CD14-positive monocyte (primary cell): ENCODE results near the gene CELF2. TPM values are rescaled to one million over a fixed set of nuclear protein-coding genes. Genes with fewer than 3 reads are reported as not detected.

Experiments
- DNase-seq, 3 donors: peaks; one replicate each; pipeline ENCODE4 v3.0.0-alpha.2; 2011 to 2022
- H2AFZ ChIP-seq: 2 replicates; pipeline ENCODE4 v1.6.0; 2012; ENCODE audit warnings: mild to moderate bottlenecking, low read depth, low read length, inconsistent platforms; ENCODE audit not compliant: insufficient read depth, poor library complexity, severe bottlenecking
- H3K27ac ChIP-seq, 2 donors: 1 replicate in 1 of 2; 2 replicates in 1 of 2; pipeline ENCODE4 v1.5.1; 2012 to 2013; ENCODE audit warnings: low read length in 2 of 2, control low read depth in 1 of 2, inconsistent platforms in 1 of 2, low read depth in 1 of 2, mild to moderate bottlenecking in 1 of 2
- H3K27me3 ChIP-seq, 2 donors: one replicate each; pipeline versions ENCODE4 v1.6.0 to v1.6.1; 2011 to 2013; ENCODE audit warnings: low read length in 2 of 2; ENCODE audit not compliant: control insufficient read depth in 2 of 2, insufficient read depth in 2 of 2
- H3K36me3 ChIP-seq, 2 donors: replicated peaks in 1 of 2; 1 replicate in 1 of 2; 2 replicates in 1 of 2; pipeline versions ENCODE4 v1.5.1 to v1.6.1; 2012 to 2013; ENCODE audit warnings: low read length in 2 of 2, control low read depth in 1 of 2, inconsistent platforms in 1 of 2, mild to moderate bottlenecking in 1 of 2; ENCODE audit not compliant: insufficient read depth in 2 of 2, control insufficient read depth in 1 of 2
- H3K4me1 ChIP-seq, 2 donors: 1 replicate in 1 of 2; 2 replicates in 1 of 2; pipeline versions ENCODE4 v1.5.1 to v1.6.1; 2012 to 2013; ENCODE audit warnings: low read length in 2 of 2, control low read depth in 1 of 2, inconsistent platforms in 1 of 2, mild to moderate bottlenecking in 1 of 2, moderate library complexity in 1 of 2; ENCODE audit not compliant: insufficient read depth in 2 of 2, control insufficient read depth in 1 of 2
- H3K4me2 ChIP-seq: replicated peaks from 2 replicates; pipeline ENCODE3; 2012; ENCODE audit warnings: low read length, moderate library complexity, mild to moderate bottlenecking; ENCODE audit not compliant: poor library complexity, severe bottlenecking; ENCODE audit errors: extremely low read depth
- H3K4me3 ChIP-seq, 3 experiments: fragments of 200-600 bp in 1 of 3; sonication (generic) in 1 of 3; replicated peaks in 1 of 3; 1 replicate in 2 of 3; 2 replicates in 1 of 3; pipeline ENCODE4 v1.5.1; 2011 to 2013; ENCODE audit warnings: low read length in 3 of 3, mild to moderate bottlenecking in 3 of 3, control low read depth in 2 of 3, low read depth in 2 of 3, inconsistent platforms in 1 of 3, moderate library complexity in 1 of 3
- H3K79me2 ChIP-seq: 2 replicates; pipeline ENCODE4 v1.6.0; 2012; ENCODE audit warnings: mild to moderate bottlenecking, control low read depth, inconsistent platforms, low read length, moderate library complexity; ENCODE audit not compliant: insufficient read depth
- H3K9ac ChIP-seq: 2 replicates; pipeline ENCODE4 v1.6.0; 2017; ENCODE audit warnings: low read length, mild to moderate bottlenecking; ENCODE audit not compliant: insufficient read depth, poor library complexity, severe bottlenecking
- H3K9me3 ChIP-seq, 2 donors: replicated peaks in 1 of 2; 1 replicate in 1 of 2; 2 replicates in 1 of 2; pipeline versions ENCODE4 v1.5.1 to v1.6.1; 2012 to 2013; ENCODE audit warnings: low read length in 2 of 2, control low read depth in 1 of 2; ENCODE audit not compliant: control insufficient read depth in 1 of 2, insufficient read depth in 1 of 2
- H4K20me1 ChIP-seq: 2 replicates; pipeline ENCODE4 v1.6.0; 2012; ENCODE audit warnings: mild to moderate bottlenecking, low read length, control low read depth, moderate library complexity; ENCODE audit not compliant: insufficient read depth
- H3K27ac Mint-ChIP-seq, 7 donors: one replicate each; pipeline ENCODE4 v1.8.0; 2020; ENCODE audit warnings: mild to moderate bottlenecking in 7 of 7, mixed read lengths in 7 of 7, moderate library complexity in 6 of 7, inconsistent platforms in 2 of 7
- H3K27me3 Mint-ChIP-seq, 3 donors: one replicate each; pipeline ENCODE4 v1.8.0; 2021 to 2022; ENCODE audit warnings: low read depth in 3 of 3, mild to moderate bottlenecking in 3 of 3, mixed read lengths in 3 of 3, moderate library complexity in 3 of 3, inconsistent platforms in 1 of 3
- H3K36me3 Mint-ChIP-seq, 2 donors: one replicate each; pipeline ENCODE4 v1.8.0; 2020; ENCODE audit warnings: mixed read lengths in 2 of 2, inconsistent platforms in 1 of 2, mild to moderate bottlenecking in 1 of 2
- H3K4me1 Mint-ChIP-seq: one replicate; pipeline ENCODE4 v1.8.0; 2020; ENCODE audit warnings: mild to moderate bottlenecking, mixed read lengths
- H3K4me3 Mint-ChIP-seq, 2 donors: one replicate each; pipeline ENCODE4 v1.8.0; 2020; ENCODE audit warnings: mild to moderate bottlenecking in 2 of 2, mixed read lengths in 2 of 2, moderate library complexity in 1 of 2
- H3K9me3 Mint-ChIP-seq, 7 donors: one replicate each; pipeline ENCODE4 v1.8.0; 2020 to 2022; ENCODE audit warnings: mixed read lengths in 7 of 7, mild to moderate bottlenecking in 6 of 7, moderate library complexity in 6 of 7, inconsistent platforms in 2 of 7
- CTCF ChIP-seq: fragments of 200-600 bp; IDR thresholded peaks from one replicate; pipeline ENCODE4 v1.8.0; 2022; ENCODE audit warnings: antibody characterized with exemption, mild to moderate bottlenecking
- WGBS: methylation state at CpG from one replicate; pipeline ENCODE4 v1.1.5; 2013; ENCODE audit warnings: missing lambda C conversion rate; ENCODE audit not compliant: insufficient coverage; 5-methylcytosine and 5-hydroxymethylcytosine counted together
- intact Hi-C, 2 donors: fragments of 100-400 bp; cut with micrococcal nuclease; formaldehyde crosslinking; loops; one replicate each; pipeline versions ENCODE4 v1.15.0 to v1.15.1; 2023
- polyA plus RNA-seq, 3 donors: library from polyadenylated mRNA; depleted of rRNA in 1 of 3; unstranded in 2 of 3; stranded (reverse) in 1 of 3; fragments of 300-500 nt in 2 of 3; fragments of >200 nt in 1 of 3; fragmentation: Illumina TruSeq in 2 of 3; gene quantifications; 1 replicate in 2 of 3; 2 replicates in 1 of 3; pipeline ENCODE4 v1.2.3, GENCODE V29; 2012 to 2021

The CELF2 gene
- polyA plus RNA-seq, 3 donors, result 53.5 to 93.3 (median 80.5) TPM

GRCh38 chr10:11089272-11089671 is 71.6 kb downstream of the CELF2 start:
- no peaks in the 10 kb centered on the region for H3K4me1 ChIP-seq
- no peaks in the 10 kb centered on the region for H3K9me3 ChIP-seq
- 98% methylated on average over 4 of the region's 6 CpGs for WGBS
- Mint-ChIP-seq H3K36me3 (no peaks in the 10 kb centered on the region), H3K4me1 (no peaks in the 10 kb centered on the region), H3K9me3 (no peaks in the 10 kb centered on the region), H3K27ac (no peak overlapping the region), H3K27me3 (no peaks in the 10 kb centered on the region), H3K4me3 (no peak overlapping the region)
- no peaks in the 10 kb centered on the region for H4K20me1 ChIP-seq
- H3K4me3 ChIP-seq, result no peak overlapping the region
- TF ChIP-seq CTCF, result no peak
- H3K4me2 ChIP-seq, result no peak overlapping the region
- no peaks in the 10 kb centered on the region for H3K79me2 ChIP-seq
- no peaks in the 10 kb centered on the region for H3K27me3 ChIP-seq
- no peaks in the 10 kb centered on the region for H3K36me3 ChIP-seq
- no peak overlapping the region for H2AFZ ChIP-seq
- no peak overlapping the region for H3K9ac ChIP-seq
- no peak for DNase-seq
- no peak overlapping the region for H3K27ac ChIP-seq
- intact Hi-C loops, result no loop called here

- Mint-ChIP-seq H3K9me3 (peaks cover 0 to 2% (median 0%) of the 10 kb centered on the region in 7 donors), H3K27ac (no peak overlapping the region), H3K27me3 (peaks cover 0 to 3% (median 0%) of the 10 kb centered on the region in 3 donors), H3K36me3 (no peaks in the 10 kb centered on the region), H3K4me3 (no peak overlapping the region), H3K4me1 (peaks cover 2% of the 10 kb centered on the region)
- H4K20me1 ChIP-seq, result no peaks in the 10 kb centered on the region
- H3K4me1 ChIP-seq, result no peaks in the 10 kb centered on the region
- H3K4me3 ChIP-seq, result no peak overlapping the region
- H3K27me3 ChIP-seq, result no peaks in the 10 kb centered on the region
- H3K9ac ChIP-seq, result no peak overlapping the region
- H3K4me2 ChIP-seq, result no peak overlapping the region
- no CpG with 5 or more reads among the region's 10 CpGs for WGBS
- no peak overlapping the region for H3K27ac ChIP-seq
- TF ChIP-seq CTCF, result no peak
- no peaks in the 10 kb centered on the region for H3K9me3 ChIP-seq
- H2AFZ ChIP-seq, result no peak overlapping the region
- intact Hi-C loops, result no loop called here
- no peak for DNase-seq
- no peaks in the 10 kb centered on the region for H3K79me2 ChIP-seq
- no peaks in the 10 kb centered on the region for H3K36me3 ChIP-seq
These were observed 73.9 kb downstream of the CELF2 start for GRCh38 chr10:11091517-11092102.
